ENCODE results near the gene DIS3L2.
A peak's percentile ranks its signal among the peaks of the same experiment; 100 is the strongest.

DIS3L2 gene

DNA sequence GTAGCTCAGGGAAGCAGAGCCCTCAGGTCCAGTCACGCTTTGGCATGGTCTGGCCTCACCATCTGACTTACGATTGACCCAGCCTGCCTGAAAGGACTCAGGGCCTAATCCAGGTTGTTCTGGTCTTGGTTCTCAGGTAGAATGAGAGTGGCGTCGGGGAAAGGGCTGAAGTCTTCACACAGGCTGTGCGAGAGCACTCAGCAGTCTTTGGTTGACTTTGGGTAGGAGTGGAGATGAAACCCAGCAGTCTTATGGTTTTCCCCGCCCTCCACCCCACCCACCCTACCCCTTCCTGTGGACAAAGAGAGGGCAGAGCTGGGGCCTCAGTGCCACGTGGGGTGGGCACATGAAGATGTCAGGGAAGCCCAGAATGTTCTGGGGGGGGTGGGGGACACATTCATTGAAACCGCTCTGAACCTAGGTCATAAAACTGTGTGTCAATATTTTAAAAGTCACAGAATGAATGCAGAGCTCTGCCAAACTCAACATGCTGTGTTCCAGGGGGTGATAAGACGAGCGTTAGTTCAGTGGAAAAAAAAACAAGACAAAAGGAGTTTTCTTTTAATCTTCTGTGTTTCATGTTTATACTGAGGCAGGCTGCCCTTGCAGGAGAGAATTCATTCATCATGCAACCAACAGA, 358.4 kb downstream of the DIS3L2 start:
- H3K56ac ChIP-seq (ENCODE audit: low read length), result no peak overlapping the region
- H3K27ac ChIP-seq (ENCODE audit: low read depth, low read length), result no peak overlapping the region
- H3K27me3 ChIP-seq (ENCODE audit: insufficient read depth, low read length, poor library complexity), result no peaks in the 10 kb centered on the region
- no peaks in the 10 kb centered on the region for H3K79me1 ChIP-seq (ENCODE audit: low read length)
- no peaks in the 10 kb centered on the region for H3K79me2 ChIP-seq (ENCODE audit: control insufficient read depth, insufficient read depth, low read length)
- no peak overlapping the region for H3K9ac ChIP-seq (ENCODE audit: low read length)
- H2BK5ac ChIP-seq (ENCODE audit: low read length), result no peak overlapping the region
- H4K8ac ChIP-seq (ENCODE audit: low read depth, low read length), result no peak overlapping the region
- DNase-seq, result no peak
- no peak overlapping the region for H3K4ac ChIP-seq (ENCODE audit: low read depth, low read length)
- no peak overlapping the region for H2BK15ac ChIP-seq (replicated peaks; ENCODE audit: low read depth)
- peaks cover 7% of the 10 kb centered on the region for H3K4me1 ChIP-seq (ENCODE audit: control insufficient read depth, low read depth, low read length)
- H3K4me2 ChIP-seq (ENCODE audit: low read length), result no peak overlapping the region
- no peak overlapping the region for H3K4me3 ChIP-seq (ENCODE audit: low read length)
- H3K36me3 ChIP-seq (ENCODE audit: control insufficient read depth, insufficient read depth, low read length), result no peaks in the 10 kb centered on the region
- H2BK120ac ChIP-seq (ENCODE audit: low read depth, low read length), result no peak overlapping the region
- H3K23ac ChIP-seq (ENCODE audit: low read length), result no peak overlapping the region
- H4K5ac ChIP-seq (ENCODE audit: low read length), result no peak overlapping the region
- H3K18ac ChIP-seq (ENCODE audit: low read length), result no peak overlapping the region
- WGBS (ENCODE audit: extremely low coverage, insufficient coverage, low lambda C conversion rate), result no CpG with 5 or more reads among the region's 10 CpGs
- H2AK5ac ChIP-seq (ENCODE audit: low read length), result no peak overlapping the region

DNA sequence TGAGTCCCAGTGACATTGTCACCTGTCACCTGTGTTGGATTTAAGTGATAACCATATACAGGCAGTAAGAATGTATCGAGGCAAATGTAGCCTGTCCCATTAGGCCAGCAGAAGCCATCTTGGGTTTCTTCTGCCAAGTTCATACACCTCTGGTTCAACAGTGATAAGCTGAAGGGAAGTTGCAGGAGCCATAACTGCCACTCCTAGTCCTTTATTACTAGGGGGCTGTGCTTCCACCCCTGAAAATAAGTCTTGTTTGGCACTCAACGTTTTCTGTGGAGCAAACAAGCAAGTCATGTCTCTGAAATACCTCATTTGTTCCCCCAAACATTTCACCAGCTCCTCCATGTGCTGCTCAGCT, 358.9 kb downstream of the DIS3L2 start:
- H3K18ac ChIP-seq (ENCODE audit: low read length), result no peak overlapping the region
- no peak overlapping the region for H3K4me3 ChIP-seq (ENCODE audit: low read length)
- no peak overlapping the region for H3K4me2 ChIP-seq (ENCODE audit: low read length)
- no peak overlapping the region for H2BK120ac ChIP-seq (ENCODE audit: low read depth, low read length)
- no CpG with 5 or more reads among the region's 2 CpGs for WGBS (ENCODE audit: extremely low coverage, insufficient coverage, low lambda C conversion rate)
- no peaks in the 10 kb centered on the region for H3K27me3 ChIP-seq (ENCODE audit: insufficient read depth, low read length, poor library complexity)
- H3K79me2 ChIP-seq (ENCODE audit: control insufficient read depth, insufficient read depth, low read length), result no peaks in the 10 kb centered on the region
- H3K9ac ChIP-seq (ENCODE audit: low read length), result no peak overlapping the region
- H3K79me1 ChIP-seq (ENCODE audit: low read length), result no peaks in the 10 kb centered on the region
- H2BK15ac ChIP-seq (replicated peaks; ENCODE audit: low read depth), result no peak overlapping the region
- H4K8ac ChIP-seq (ENCODE audit: low read depth, low read length), result no peak overlapping the region
- no peak overlapping the region for H3K27ac ChIP-seq (ENCODE audit: low read depth, low read length)
- H3K4me1 ChIP-seq (ENCODE audit: control insufficient read depth, low read depth, low read length), result peaks cover 7% of the 10 kb centered on the region
- no peak overlapping the region for H4K5ac ChIP-seq (ENCODE audit: low read length)
- no peak overlapping the region for H3K56ac ChIP-seq (ENCODE audit: low read length)
- no peak overlapping the region for H3K23ac ChIP-seq (ENCODE audit: low read length)
- H2BK5ac ChIP-seq (ENCODE audit: low read length), result no peak overlapping the region
- DNase-seq, result no peak
- no peak overlapping the region for H3K4ac ChIP-seq (ENCODE audit: low read depth, low read length)
- H2AK5ac ChIP-seq (ENCODE audit: low read length), result no peak overlapping the region
- no peaks in the 10 kb centered on the region for H3K36me3 ChIP-seq (ENCODE audit: control insufficient read depth, insufficient read depth, low read length)

DNA sequence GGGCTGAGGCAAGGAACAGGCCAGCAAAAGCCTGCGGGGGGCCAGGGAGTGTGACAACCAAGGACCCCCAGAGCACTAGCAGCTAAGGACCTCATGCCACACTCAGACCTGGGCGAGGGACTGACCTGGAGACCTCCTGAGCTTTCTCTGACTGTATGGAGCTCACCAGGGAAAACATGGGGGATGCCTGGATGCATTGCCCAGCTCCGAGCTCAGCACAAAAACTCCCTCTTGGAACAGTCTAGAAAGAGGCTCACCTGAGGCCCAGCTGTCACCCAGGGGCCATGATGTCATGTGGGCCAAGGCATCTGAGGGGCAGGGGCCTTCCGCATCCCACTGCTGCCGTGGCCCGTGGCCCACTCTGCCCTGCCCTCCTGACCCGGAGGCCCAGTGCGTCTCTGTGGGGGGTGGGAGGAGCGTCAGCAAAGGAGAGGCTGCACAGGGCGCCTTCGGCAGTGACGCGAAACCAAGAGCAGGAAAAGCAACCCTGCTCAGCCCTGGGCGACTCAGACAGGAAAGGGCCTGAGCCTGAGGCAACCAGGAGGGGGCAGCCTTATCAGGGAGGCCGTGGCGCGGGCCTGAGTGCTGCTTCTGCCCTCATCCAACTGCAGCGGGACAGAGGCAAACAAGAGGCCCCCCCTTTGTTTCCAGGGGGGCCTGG, 359.8 kb downstream of the DIS3L2 start:
- Histone ChIP-seq H2AK5ac (ENCODE audit: low read length) (no peak overlapping the region), H2BK5ac (ENCODE audit: low read length) (no peak overlapping the region), H3K79me2 (ENCODE audit: control insufficient read depth, insufficient read depth, low read length) (no peaks in the 10 kb centered on the region), H3K56ac (ENCODE audit: low read length) (no peak overlapping the region), H3K4me1 (ENCODE audit: control insufficient read depth, low read depth, low read length) (peaks cover 5% of the 10 kb centered on the region), H4K8ac (ENCODE audit: low read depth, low read length) (no peak overlapping the region), H3K79me1 (ENCODE audit: low read length) (no peaks in the 10 kb centered on the region), H3K27ac (ENCODE audit: low read depth, low read length) (no peak overlapping the region), H4K5ac (ENCODE audit: low read length) (no peak overlapping the region), H3K4me2 (ENCODE audit: low read length) (no peak overlapping the region), H3K36me3 (ENCODE audit: control insufficient read depth, insufficient read depth, low read length) (no peaks in the 10 kb centered on the region), H3K27me3 (ENCODE audit: insufficient read depth, low read length, poor library complexity) (no peaks in the 10 kb centered on the region), H3K4ac (ENCODE audit: low read depth, low read length) (no peak overlapping the region), H3K18ac (ENCODE audit: low read length) (no peak overlapping the region), H3K23ac (ENCODE audit: low read length) (no peak overlapping the region), H3K4me3 (ENCODE audit: low read length) (no peak overlapping the region), H3K9ac (ENCODE audit: low read length) (no peak overlapping the region), H2BK120ac (ENCODE audit: low read depth, low read length) (no peak overlapping the region), H2BK15ac (replicated peaks; ENCODE audit: low read depth) (no peak overlapping the region)
- no CpG with 5 or more reads among the region's 18 CpGs for WGBS (ENCODE audit: extremely low coverage, insufficient coverage, low lambda C conversion rate)
- DNase-seq, result peak; percentile 31

DNA sequence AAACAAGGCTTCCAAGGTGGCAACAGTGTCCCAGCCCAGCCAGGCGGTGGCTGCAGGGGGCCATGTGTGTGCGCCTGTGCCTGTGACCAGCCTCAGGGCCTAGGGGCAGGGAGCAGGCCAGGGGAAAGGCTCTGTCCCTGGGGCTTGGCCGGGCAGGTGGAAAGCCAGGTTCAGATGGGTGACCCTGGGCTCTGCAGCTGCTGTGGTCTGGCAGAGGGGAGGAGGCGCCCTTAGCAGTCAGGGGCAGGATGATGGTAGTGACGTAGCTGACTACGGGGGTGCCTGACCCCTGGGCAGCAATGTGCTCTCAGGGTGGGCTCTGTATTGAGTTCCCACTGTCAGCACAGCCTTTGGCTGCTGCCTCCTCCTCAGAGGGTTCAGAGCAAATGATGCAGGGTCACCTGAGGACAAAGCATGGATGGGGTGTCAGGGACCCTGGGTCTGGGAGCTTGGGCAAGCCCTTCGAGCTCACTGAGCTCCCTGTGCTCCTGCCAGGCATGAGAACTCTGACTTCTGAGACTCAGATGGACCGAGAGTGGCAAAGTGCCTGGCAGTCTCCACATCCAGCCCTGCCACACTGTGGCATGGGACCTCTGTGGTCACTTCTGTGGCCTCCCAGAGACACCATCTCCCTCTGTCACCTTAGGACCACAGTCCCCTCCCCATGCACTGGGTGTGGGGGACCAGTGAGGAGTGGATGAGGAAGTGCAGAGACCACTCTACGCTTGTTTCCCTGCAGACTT, 360.5 kb downstream of the DIS3L2 start:
- H2BK5ac ChIP-seq (ENCODE audit: low read length), result no peak overlapping the region
- H3K79me2 ChIP-seq (ENCODE audit: control insufficient read depth, insufficient read depth, low read length), result no peaks in the 10 kb centered on the region
- no peak overlapping the region for H3K18ac ChIP-seq (ENCODE audit: low read length)
- H3K79me1 ChIP-seq (ENCODE audit: low read length), result no peaks in the 10 kb centered on the region
- H3K27me3 ChIP-seq (ENCODE audit: insufficient read depth, low read length, poor library complexity), result no peaks in the 10 kb centered on the region
- no peak overlapping the region for H2BK15ac ChIP-seq (replicated peaks; ENCODE audit: low read depth)
- no peak overlapping the region for H4K8ac ChIP-seq (ENCODE audit: low read depth, low read length)
- H3K4me1 ChIP-seq (ENCODE audit: control insufficient read depth, low read depth, low read length), result peaks cover 3% of the 10 kb centered on the region
- H3K56ac ChIP-seq (ENCODE audit: low read length), result no peak overlapping the region
- no peak overlapping the region for H3K23ac ChIP-seq (ENCODE audit: low read length)
- no peak for DNase-seq
- no peak overlapping the region for H3K4me3 ChIP-seq (ENCODE audit: low read length)
- no peaks in the 10 kb centered on the region for H3K36me3 ChIP-seq (ENCODE audit: control insufficient read depth, insufficient read depth, low read length)
- no peak overlapping the region for H4K5ac ChIP-seq (ENCODE audit: low read length)
- H3K4me2 ChIP-seq (ENCODE audit: low read length), result no peak overlapping the region
- no peak overlapping the region for H2BK120ac ChIP-seq (ENCODE audit: low read depth, low read length)
- H3K27ac ChIP-seq (ENCODE audit: low read depth, low read length), result no peak overlapping the region
- H3K9ac ChIP-seq (ENCODE audit: low read length), result no peak overlapping the region
- no peak overlapping the region for H3K4ac ChIP-seq (ENCODE audit: low read depth, low read length)
- whole genome bisulfite sequencing (ENCODE audit: extremely low coverage, insufficient coverage, low lambda C conversion rate), result no CpG with 5 or more reads among the region's 9 CpGs
- H2AK5ac ChIP-seq (ENCODE audit: low read length), result no peak overlapping the region

DNA sequence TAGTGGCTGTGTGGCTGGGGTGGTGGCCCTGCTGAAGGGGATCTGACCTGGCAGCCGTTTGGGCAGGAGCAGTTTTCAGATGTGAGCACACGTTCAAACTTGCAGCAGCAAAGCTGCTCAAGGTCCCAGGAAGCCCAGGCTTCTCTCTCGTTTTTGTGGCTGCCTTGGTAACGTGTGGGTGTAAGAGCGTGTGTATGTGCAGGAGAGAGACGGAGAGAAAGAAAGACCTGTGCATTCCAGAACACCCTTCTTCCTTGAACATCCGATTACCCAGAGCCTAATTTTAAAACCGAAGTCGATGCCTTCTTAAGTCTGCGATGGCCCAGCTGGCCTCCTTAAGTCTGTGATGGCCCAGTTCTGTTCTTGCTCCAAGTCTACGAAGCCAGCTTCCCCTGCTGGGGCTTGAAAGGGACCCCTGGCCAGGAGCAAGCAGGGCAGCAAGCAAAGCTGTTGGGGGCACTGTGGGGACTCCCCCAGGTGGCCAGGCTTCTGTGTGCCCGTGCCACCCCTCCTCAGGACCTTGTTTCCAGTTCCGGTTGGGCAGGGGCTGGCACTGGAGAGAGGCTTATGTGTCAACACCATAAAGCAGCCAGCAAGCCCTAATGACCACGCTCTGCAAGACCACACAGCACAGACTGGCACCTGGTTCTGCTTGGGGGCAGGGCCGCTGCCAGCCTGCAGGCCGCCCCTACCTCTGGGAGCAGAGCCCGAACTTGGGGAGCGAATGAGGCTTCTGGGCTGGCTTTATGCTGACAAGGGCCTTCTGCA, 361.2 kb downstream of the DIS3L2 start:
- Histone ChIP-seq H3K79me1 (ENCODE audit: low read length) (no peaks in the 10 kb centered on the region), H2BK15ac (replicated peaks; ENCODE audit: low read depth) (no peak overlapping the region), H3K27ac (ENCODE audit: low read depth, low read length) (no peak overlapping the region), H3K4ac (ENCODE audit: low read depth, low read length) (no peak overlapping the region), H3K79me2 (ENCODE audit: control insufficient read depth, insufficient read depth, low read length) (no peaks in the 10 kb centered on the region), H4K5ac (ENCODE audit: low read length) (no peak overlapping the region), H4K8ac (ENCODE audit: low read depth, low read length) (no peak overlapping the region), H3K27me3 (ENCODE audit: insufficient read depth, low read length, poor library complexity) (no peaks in the 10 kb centered on the region), H2BK120ac (ENCODE audit: low read depth, low read length) (no peak overlapping the region), H3K23ac (ENCODE audit: low read length) (no peak overlapping the region), H3K56ac (ENCODE audit: low read length) (no peak overlapping the region), H3K9ac (ENCODE audit: low read length) (no peak overlapping the region), H3K4me1 (ENCODE audit: control insufficient read depth, low read depth, low read length) (peaks cover 3% of the 10 kb centered on the region), H3K36me3 (ENCODE audit: control insufficient read depth, insufficient read depth, low read length) (no peaks in the 10 kb centered on the region), H3K4me3 (ENCODE audit: low read length) (no peak overlapping the region), H2BK5ac (ENCODE audit: low read length) (no peak overlapping the region), H3K18ac (ENCODE audit: low read length) (no peak overlapping the region), H2AK5ac (ENCODE audit: low read length) (no peak overlapping the region), H3K4me2 (ENCODE audit: low read length) (no peak overlapping the region)
- no CpG with 5 or more reads among the region's 18 CpGs for WGBS (ENCODE audit: extremely low coverage, insufficient coverage, low lambda C conversion rate)
- no peak for DNase-seq
